Thymus (tissue), 11 donors: ENCODE measurements around the gene DNAJC22. TPM values are rescaled to one million over a fixed set of nuclear protein-coding genes. Genes with fewer than 3 reads are reported as not detected.

ENCODE experiments used
- DNase-seq, 9 donors: peaks; one replicate each; pipeline ENCODE4 v3.0.0-alpha.2; 2013; ENCODE audit warnings: low spot score in 9 of 9, low read depth in 6 of 9, missing footprints in 1 of 9
- H3K27ac ChIP-seq, 2 donors: one replicate each; pipeline ENCODE4 v1.5.1; 2013; ENCODE audit warnings: control low read depth in 1 of 2, low read depth in 1 of 2, low read length in 1 of 2, mild to moderate bottlenecking in 1 of 2, moderate library complexity in 1 of 2
- H3K27me3 ChIP-seq, 2 donors: one replicate each; pipeline ENCODE4 v1.5.1; 2013; ENCODE audit warnings: low read length in 1 of 2; ENCODE audit not compliant: control insufficient read depth in 2 of 2, insufficient read depth in 1 of 2
- H3K36me3 ChIP-seq, 2 donors: one replicate each; pipeline ENCODE4 v1.5.1; 2013; ENCODE audit warnings: low read length in 1 of 2, mild to moderate bottlenecking in 1 of 2, moderate library complexity in 1 of 2; ENCODE audit not compliant: control insufficient read depth in 2 of 2, insufficient read depth in 2 of 2
- H3K4me1 ChIP-seq, 2 donors: one replicate each; pipeline ENCODE4 v1.5.1; 2013; ENCODE audit warnings: low read length in 2 of 2; ENCODE audit not compliant: control insufficient read depth in 2 of 2, insufficient read depth in 2 of 2
- H3K4me3 ChIP-seq, 2 donors: one replicate each; pipeline ENCODE4 v1.5.1; 2013; ENCODE audit warnings: low read length in 2 of 2, control low read depth in 1 of 2, mild to moderate bottlenecking in 1 of 2
- H3K9me3 ChIP-seq, 2 donors: one replicate each; pipeline ENCODE4 v1.5.1; 2013; ENCODE audit warnings: low read length in 1 of 2, mild to moderate bottlenecking in 1 of 2; ENCODE audit not compliant: control insufficient read depth in 2 of 2, insufficient read depth in 1 of 2
- WGBS: extraction: QIAGEN DNeasy Blood & Tissue Kit; methylation state at CpG from one replicate; pipeline ENCODE4 v1.1.7; 2013; 5-methylcytosine and 5-hydroxymethylcytosine counted together
- polyA plus RNA-seq: library from polyadenylated mRNA; stranded (reverse); fragments of 200-250 nt; gene quantifications from one replicate; pipeline ENCODE4 v1.2.3, GENCODE V29; 2013
- total RNA-seq: library from RNA; stranded (reverse); fragments of 120-200 nt; gene quantifications from one replicate; pipeline ENCODE4 v1.2.4, GENCODE V29; 2013
- donor health status: healthy.

The DNAJC22 gene
- total and polyA plus RNA-seq, 2 donors, result 0.09 to 0.27 TPM

- Histone ChIP-seq H3K27me3 (no peaks in the 10 kb centered on the region), H3K9me3 (no peaks in the 10 kb centered on the region), H3K27ac (no peak overlapping the region), H3K4me3 (no peak overlapping the region), H3K36me3 (no peaks in the 10 kb centered on the region), H3K4me1 (peaks cover 4 to 19% of the 10 kb centered on the region in 2 donors)
- no peak for DNase-seq
- WGBS, result 70% methylated on average over 5 of the region's 5 CpGs
Observed at GRCh38 chr12:49365542-49365941, 18.9 kb downstream of the DNAJC22 start.

- no peaks in the 10 kb centered on the region for H3K36me3 ChIP-seq
- 23% methylated on average over 38 of the region's 38 CpGs for WGBS
- H3K9me3 ChIP-seq, result no peaks in the 10 kb centered on the region
- no peak for DNase-seq
- no peaks in the 10 kb centered on the region for H3K27me3 ChIP-seq
- H3K27ac ChIP-seq, result peak overlapping the region; percentile 91 to 98
- peaks cover 4 to 19% of the 10 kb centered on the region in 2 donors for H3K4me1 ChIP-seq
- H3K4me3 ChIP-seq, result peak overlapping the region; percentile 68 to 96
Observed at GRCh38 chr12:49366096-49366651, 19.5 kb downstream of the DNAJC22 start.

- WGBS, result under 1% methylated on average over 97 of the region's 97 CpGs
- Histone ChIP-seq H3K36me3 (no peaks in the 10 kb centered on the region), H3K27me3 (no peaks in the 10 kb centered on the region), H3K4me1 (peaks cover 4 to 19% of the 10 kb centered on the region in 2 donors), H3K27ac (peak overlapping the region; percentile 91 to 98), H3K4me3 (peak overlapping the region; percentile 68 to 96), H3K9me3 (no peaks in the 10 kb centered on the region)
- peak; percentile 54 to 93 (median 82) for DNase-seq
Observed at GRCh38 chr12:49366652-49367380, 20.1 kb downstream of the DNAJC22 start.

GRCh38 chr12:49367381-49368239, 20.9 kb downstream of the DNAJC22 start, which contains the start of gene SPATS2:
Gene SPATS2 (plus strand): TSS chr12:49367462. CDS start chr12:49461013, 93,551 bp downstream.
- 1% methylated on average over 52 of the region's 52 CpGs for WGBS
- Histone ChIP-seq H3K36me3 (no peaks in the 10 kb centered on the region), H3K4me1 (peaks cover 4 to 19% of the 10 kb centered on the region in 2 donors), H3K27ac (peak within 1 kb of the TSS; percentile 91 to 98), H3K27me3 (no peaks in the 10 kb centered on the region), H3K4me3 (peak within 1 kb of the TSS; percentile 68 to 96), H3K9me3 (no peaks in the 10 kb centered on the region)
- no peak for DNase-seq

GRCh38 chr12:49368240-49368600, 21.5 kb downstream of the DNAJC22 start:
- WGBS, result 48% methylated on average over 3 of the region's 3 CpGs
- H3K36me3 ChIP-seq, result no peaks in the 10 kb centered on the region
- H3K4me3 ChIP-seq, result peak overlapping the region in 1 of 2 donors; percentile 96
- H3K9me3 ChIP-seq, result no peaks in the 10 kb centered on the region
- peak overlapping the region in 1 of 2 donors; percentile 33 for H3K27ac ChIP-seq
- peaks cover 4 to 19% of the 10 kb centered on the region in 2 donors for H3K4me1 ChIP-seq
- no peak for DNase-seq
- H3K27me3 ChIP-seq, result no peaks in the 10 kb centered on the region

- no peaks in the 10 kb centered on the region for H3K9me3 ChIP-seq
- H3K4me3 ChIP-seq, result no peak overlapping the region
- H3K4me1 ChIP-seq, result peaks cover 4 to 19% of the 10 kb centered on the region in 2 donors
- H3K27ac ChIP-seq, result peak overlapping the region in 1 of 2 donors; percentile 36
- H3K27me3 ChIP-seq, result no peaks in the 10 kb centered on the region
- no peaks in the 10 kb centered on the region for H3K36me3 ChIP-seq
- 60% methylated on average over 6 of the region's 6 CpGs for WGBS
- peak in 1 of 9 donors; percentile 37 for DNase-seq
Observed at GRCh38 chr12:49369411-49370145, 22.9 kb downstream of the DNAJC22 start.

- H3K9me3 ChIP-seq, result no peaks in the 10 kb centered on the region
- no peak overlapping the region for H3K27ac ChIP-seq
- H3K4me1 ChIP-seq, result peaks cover 4 to 18% of the 10 kb centered on the region in 2 donors
- no peak overlapping the region for H3K4me3 ChIP-seq
- WGBS, result 98% methylated on average over 6 of the region's 6 CpGs
- no peaks in the 10 kb centered on the region for H3K27me3 ChIP-seq
- no peak for DNase-seq
- no peaks in the 10 kb centered on the region for H3K36me3 ChIP-seq
Observed at GRCh38 chr12:49370539-49370938, 23.9 kb downstream of the DNAJC22 start.

- Histone ChIP-seq H3K9me3 (no peaks in the 10 kb centered on the region), H3K4me1 (no peaks in the 10 kb centered on the region), H3K4me3 (no peak overlapping the region), H3K27me3 (no peaks in the 10 kb centered on the region), H3K27ac (no peak overlapping the region), H3K36me3 (no peaks in the 10 kb centered on the region)
- 89% methylated on average over 1 of the region's 1 CpG for WGBS
- DNase-seq, result no peak
Observed at GRCh38 chr12:49375406-49375805, 28.7 kb downstream of the DNAJC22 start.
